IPS-NIHi7 (cell line): ENCODE measurements around the gene CPEB4.

Experiments
- DNase-seq: peaks from one replicate; pipeline ENCODE4 v3.0.0; 2012; ENCODE audit warnings: mixed read lengths; ENCODE audit errors: extremely low spot score

The CPEB4 gene

GRCh38 chr5:173941758-173942401 is 53.7 kb downstream of the CPEB4 start:
- DNase-seq: peak; percentile 18

- no peak for DNase-seq
Measured at GRCh38 chr5:173944511-173944910, 56.4 kb downstream of the CPEB4 start.

GRCh38 chr5:173945160-173945559 is 57.0 kb downstream of the CPEB4 start:
- DNase-seq: no peak

- no peak for DNase-seq
Measured at GRCh38 chr5:173946323-173946722, 58.2 kb downstream of the CPEB4 start.

DNA sequence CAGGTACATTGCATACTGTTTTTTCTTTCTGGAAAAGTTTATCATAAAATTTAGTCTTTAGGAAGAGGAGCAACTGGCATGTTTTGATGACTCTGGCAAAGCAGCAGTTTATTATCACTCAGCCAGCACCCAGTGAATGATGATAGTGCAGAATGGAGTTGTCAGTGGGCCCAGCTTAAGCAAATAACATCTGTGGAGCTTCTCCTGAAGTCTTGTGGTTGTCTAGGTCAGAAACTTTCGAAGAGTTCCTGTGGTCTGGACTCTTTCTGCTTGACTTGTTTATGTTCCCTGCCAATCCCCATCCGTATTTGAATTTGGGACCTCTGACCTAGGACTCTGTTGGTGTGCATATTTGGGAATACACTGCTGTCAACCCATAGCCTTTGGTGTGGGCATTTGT is 62.7 kb downstream of the CPEB4 start:
- no peak for DNase-seq

- no peak for DNase-seq
Measured at GRCh38 chr5:173953528-173954090, 65.5 kb downstream of the CPEB4 start.

DNA sequence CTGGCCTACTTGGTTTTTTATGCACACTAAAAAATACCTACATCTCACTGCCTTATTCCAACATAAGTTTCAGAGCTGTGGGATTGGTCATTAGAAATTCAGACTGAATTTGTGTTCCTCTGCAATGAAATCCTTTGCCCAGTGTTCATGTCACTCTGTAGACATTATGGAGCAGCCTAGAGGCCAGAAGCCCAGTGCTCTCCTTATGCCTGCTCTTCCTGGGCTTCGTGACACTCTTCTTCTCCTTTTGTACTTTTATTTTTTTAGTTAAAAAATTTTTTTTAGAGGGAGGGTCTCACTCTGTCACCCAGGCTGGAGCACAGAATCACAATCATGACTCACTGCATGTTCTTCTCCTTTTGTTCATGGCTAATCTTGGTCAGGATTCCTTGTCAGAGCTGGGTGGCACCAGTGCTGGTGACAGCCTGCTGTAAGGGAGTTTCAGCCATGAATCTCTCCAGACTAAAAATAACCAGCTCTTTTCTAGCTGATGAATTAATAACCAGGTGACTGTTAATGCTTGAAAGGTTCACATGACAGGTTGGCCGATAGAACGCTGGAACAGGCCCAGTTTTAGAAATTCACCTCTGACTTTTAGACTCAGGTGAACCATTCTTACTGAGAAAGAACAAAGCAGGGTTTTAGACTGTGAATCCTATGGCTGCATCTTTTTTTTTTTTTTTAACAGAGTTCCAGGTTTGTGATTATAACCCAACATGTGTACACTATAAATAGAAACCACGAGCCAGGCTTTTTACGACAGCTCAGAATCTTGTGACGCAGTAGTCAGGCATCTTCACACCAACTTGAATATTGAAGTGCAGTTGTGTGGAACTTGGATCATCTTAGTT is 66.7 kb downstream of the CPEB4 start:
- DNase-seq: no peak

- no peak for DNase-seq
Measured at GRCh38 chr5:173960986-173961385, 72.8 kb downstream of the CPEB4 start.

- DNase-seq: no peak
Measured at GRCh38 chr5:173961418-173961817, 73.3 kb downstream of the CPEB4 start.

DNA sequence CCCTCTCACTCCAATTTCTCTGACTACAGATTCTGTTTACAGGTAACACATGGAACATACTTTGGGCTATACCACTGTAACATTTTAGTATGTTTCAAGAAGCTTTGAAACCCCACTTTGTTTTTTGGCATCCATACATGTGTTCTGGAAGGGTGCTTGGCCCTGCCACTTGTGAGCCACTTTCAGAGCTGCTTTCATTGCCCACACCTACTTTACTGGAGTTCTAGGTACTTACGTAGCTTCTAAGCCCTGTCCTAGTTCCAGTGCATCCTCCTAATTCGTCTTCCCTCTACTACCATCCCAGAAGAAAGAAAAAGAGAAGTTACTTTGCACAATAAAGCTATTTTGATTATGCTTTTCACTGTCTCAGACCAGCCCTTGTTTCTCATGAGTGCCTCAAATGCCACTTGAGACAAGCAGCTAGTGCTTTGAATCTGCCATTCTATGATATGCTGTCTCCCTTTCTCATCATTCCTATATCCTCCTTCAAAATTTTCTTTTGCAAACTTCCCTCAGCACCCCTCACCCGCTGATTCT is 74.4 kb downstream of the CPEB4 start:
- no peak for DNase-seq

DNA sequence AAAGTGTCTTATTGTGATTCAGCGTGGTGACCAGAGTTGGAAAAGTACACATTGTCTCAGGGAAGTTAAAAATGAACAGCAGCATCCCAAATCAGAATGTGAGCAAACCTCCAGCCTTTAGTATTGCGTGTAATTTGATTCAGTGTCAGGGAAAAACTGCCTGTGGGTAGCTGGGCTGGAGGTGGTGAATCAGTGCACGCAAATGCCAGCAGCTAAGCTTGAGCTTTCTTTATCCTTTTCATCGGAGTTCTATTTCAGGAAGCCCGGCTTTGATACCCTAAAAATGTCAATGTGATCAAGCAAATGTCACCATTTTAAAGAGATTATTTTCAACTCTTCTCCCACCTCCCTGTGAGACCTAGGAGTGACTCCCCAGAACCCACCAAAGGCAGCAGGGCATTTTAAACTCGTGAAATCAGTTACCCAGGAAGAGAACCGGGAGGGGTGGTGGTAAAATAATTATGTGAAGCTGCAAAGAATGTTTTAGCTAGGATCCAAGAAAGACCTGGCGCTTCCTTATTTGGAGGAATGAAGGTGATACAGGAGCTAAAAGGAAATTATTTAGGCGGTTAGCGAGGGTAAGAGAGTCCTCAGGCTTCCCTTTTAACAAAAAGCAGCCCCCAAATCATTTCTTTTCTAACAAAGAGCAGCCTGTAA is 75.2 kb downstream of the CPEB4 start:
- DNase-seq: no peak

GRCh38 chr5:173963867-173964441 is 75.8 kb downstream of the CPEB4 start:
- peak; percentile 58 for DNase-seq

DNA sequence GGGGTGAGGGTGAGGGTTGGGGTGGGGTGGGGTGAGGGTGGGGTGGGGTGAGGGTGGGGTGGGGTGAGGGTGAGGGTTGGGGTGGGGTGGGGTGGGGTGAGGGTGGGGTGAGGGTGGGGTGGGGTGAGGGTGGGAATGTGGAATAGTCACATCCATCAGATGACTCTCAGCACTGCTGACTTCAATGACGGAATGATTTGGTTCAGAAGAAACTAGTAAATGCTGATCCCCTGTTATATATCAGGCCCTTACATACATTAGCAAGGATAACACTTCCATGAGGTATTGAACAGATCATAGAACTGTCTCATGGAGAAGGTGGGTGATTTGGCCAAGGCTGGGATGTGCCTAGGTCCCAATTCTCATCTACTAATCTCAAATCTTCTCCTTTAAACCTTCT is 76.4 kb downstream of the CPEB4 start:
- DNase-seq: no peak

DNA sequence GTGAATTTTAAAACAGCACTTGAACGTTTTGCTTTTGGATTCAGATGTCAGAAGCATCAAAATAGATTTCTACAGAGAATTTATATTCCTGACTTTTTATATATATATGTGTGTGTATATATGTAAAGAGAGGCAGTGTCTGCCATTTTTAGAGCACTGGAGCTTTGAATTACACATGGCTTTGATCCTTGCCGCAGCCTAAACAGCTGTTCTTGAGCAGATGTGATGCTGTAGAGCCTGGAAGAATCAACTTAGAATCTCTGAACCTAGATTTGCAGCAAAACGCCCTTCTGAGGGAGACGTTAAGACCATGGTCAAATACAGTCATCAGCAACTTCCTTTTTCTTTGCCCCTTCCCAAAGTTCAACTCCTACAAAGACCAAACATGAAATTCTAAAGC is 79.1 kb downstream of the CPEB4 start:
- DNase-seq: no peak

GRCh38 chr5:173968154-173968797 is 80.1 kb downstream of the CPEB4 start:
- DNase-seq: peak; percentile 66

- DNase-seq: peak; percentile 48
Measured at GRCh38 chr5:173969167-173970049, 81.3 kb downstream of the CPEB4 start.

GRCh38 chr5:173970878-173971650 is 82.9 kb downstream of the CPEB4 start:
- no peak for DNase-seq

DNA sequence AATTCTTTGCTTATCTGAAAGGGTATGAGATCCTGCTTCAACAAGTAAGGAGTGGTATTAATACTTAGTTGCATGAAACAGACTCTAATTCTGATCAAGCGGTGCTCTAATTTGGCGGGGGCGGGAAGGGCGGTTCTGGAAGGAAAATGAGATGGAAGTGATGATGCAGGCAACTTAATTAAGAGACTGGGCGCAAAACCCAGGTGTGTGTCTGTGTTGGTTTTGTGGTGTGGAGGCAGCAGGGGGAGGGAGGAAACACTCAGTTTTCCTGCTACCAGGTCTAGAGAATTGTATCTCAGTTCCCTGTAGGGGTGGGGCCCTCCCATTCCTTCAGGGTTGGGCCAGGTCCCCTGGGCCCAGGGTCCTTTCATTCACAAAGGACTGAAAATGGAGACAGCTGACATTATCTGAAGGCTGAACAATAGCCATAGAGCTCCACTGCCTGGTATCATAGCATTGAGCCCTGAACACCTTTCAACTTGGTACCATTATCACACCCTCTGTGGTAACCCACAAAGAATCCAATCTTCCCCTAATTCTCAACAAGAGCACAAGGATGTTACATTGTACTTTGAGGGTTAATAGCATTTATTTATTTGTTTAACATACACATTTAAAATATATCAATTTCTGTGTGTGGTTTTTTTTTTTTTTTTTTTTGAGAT is 83.7 kb downstream of the CPEB4 start:
- no peak for DNase-seq

GRCh38 chr5:173972607-173972924 is 84.4 kb downstream of the CPEB4 start:
- DNase-seq: no peak
